ENCODE results near the gene CHD3.

The CHD3 gene

GRCh38 chr17:7922269-7922844 lies 33.8 kb downstream of the CHD3 start:
- no peak overlapping the region for H3K27ac ChIP-seq
- TF ChIP-seq CTCF (conservative IDR thresholded peaks at IDR 0.05): no peak

- no peak for TF ChIP-seq CTCF (conservative IDR thresholded peaks at IDR 0.05)
- no peak overlapping the region for H3K27ac ChIP-seq
Observed at GRCh38 chr17:7922845-7923628, 34.4 kb downstream of the CHD3 start.

GRCh38 chr17:7927596-7927995 lies 39.0 kb downstream of the CHD3 start:
- TF ChIP-seq CTCF (conservative IDR thresholded peaks at IDR 0.05): no peak
- H3K27ac ChIP-seq: no peak overlapping the region

- TF ChIP-seq CTCF (conservative IDR thresholded peaks at IDR 0.05): no peak
- no peak within 1 kb of the TSS for H3K27ac ChIP-seq
Observed at GRCh38 chr17:7929158-7930023, 40.8 kb downstream of the CHD3 start, which contains the start of gene KCNAB3. Gene KCNAB3, minus strand, starts transcription at chr17:7929856. Its CDS starts 421 bp downstream, at chr17:7929435.

- TF ChIP-seq CTCF (conservative IDR thresholded peaks at IDR 0.05): no peak
- H3K27ac ChIP-seq: peak overlapping the region; percentile 60; the same call in 1 of the 2 replicates
Observed at GRCh38 chr17:7930841-7931631, 42.4 kb downstream of the CHD3 start.

- TF ChIP-seq CTCF (conservative IDR thresholded peaks at IDR 0.05): no peak
- peak within 1 kb of the TSS; percentile 60; the same call in 1 of the 2 replicates for H3K27ac ChIP-seq
Observed at GRCh38 chr17:7931709-7932482, 43.3 kb downstream of the CHD3 start, which contains the start of the genes CNTROB and TRAPPC1. Gene CNTROB, plus strand, starts transcription at chr17:7932206. Its CDS starts 874 bp downstream, at chr17:7933080. Gene TRAPPC1, minus strand, starts transcription at chr17:7931946. Its CDS starts 117 bp downstream, at chr17:7931829.
